HCT116 (cell line): ENCODE data around the gene CLIC4.

Experiments
- CEBPB ChIP-seq: IDR thresholded peaks from 2 replicates; pipeline ENCODE4 v1.6.1; 2012; ENCODE audit warnings: low read depth
- EZH2 ChIP-seq: fragments of 200-600 bp; sonication (generic); IDR thresholded peaks from 2 replicates; pipeline ENCODE4 v1.6.1; 2017; ENCODE audit warnings: antibody characterized with exemption, mixed run types
- POLR2A ChIP-seq: IDR thresholded peaks from 2 replicates; pipeline ENCODE4 v1.7.0; 2011; ENCODE audit warnings: borderline replicate concordance; ENCODE audit not compliant: insufficient read depth, insufficient read length; ENCODE audit errors: extremely low read depth
- POLR2AphosphoS5 ChIP-seq: IDR thresholded peaks from 2 replicates; pipeline ENCODE4 v1.6.1; 2011; ENCODE audit warnings: mild to moderate bottlenecking, low read depth, low read length, moderate library complexity
- RAD21 ChIP-seq: IDR thresholded peaks from 2 replicates; pipeline ENCODE4 v1.6.1; 2012; ENCODE audit warnings: low read depth, mild to moderate bottlenecking
- SIN3A ChIP-seq: IDR thresholded peaks from 2 replicates; pipeline ENCODE4 v1.6.1; 2012; ENCODE audit warnings: low read depth
- SRF ChIP-seq: IDR thresholded peaks from 2 replicates; pipeline ENCODE4 v1.6.1; 2012; ENCODE audit warnings: low read depth
- YY1 ChIP-seq: IDR thresholded peaks from 2 replicates; pipeline ENCODE4 v1.6.1; 2011; ENCODE audit warnings: low read length, low read depth, moderate library complexity, mild to moderate bottlenecking; ENCODE audit not compliant: insufficient replicate concordance; ENCODE audit errors: extremely low read depth
- ZFX ChIP-seq: fragments of 450-650 bp; IDR thresholded peaks from 2 replicates; pipeline ENCODE4 v1.6.1; 2017
- TF ChIP-seq, protein P1 (sequence below), 3 experiments: fragments of 200-600 bp in 1 of 3; sonication (generic) in 1 of 3; IDR thresholded peaks in 2 of 3; conservative IDR thresholded peaks in 1 of 3; 2 replicates each; pipeline ENCODE4 v1.5.1; 2012 to 2017; ENCODE audit warnings: low read depth in 2 of 3, low read length in 2 of 3, antibody characterized with exemption in 1 of 3, borderline replicate concordance in 1 of 3, control low read depth in 1 of 3, mild to moderate bottlenecking in 1 of 3, mixed read lengths in 1 of 3, mixed run types in 1 of 3, moderate library complexity in 1 of 3; ENCODE audit not compliant: insufficient read depth in 1 of 3
- TF ChIP-seq, protein P2 (sequence below): IDR thresholded peaks from 2 replicates; pipeline ENCODE4 v1.6.1; 2012
- TF ChIP-seq, protein P3 (sequence below): IDR thresholded peaks from 2 replicates; pipeline ENCODE4 v1.6.1; 2012; ENCODE audit warnings: low read depth

DNA sequence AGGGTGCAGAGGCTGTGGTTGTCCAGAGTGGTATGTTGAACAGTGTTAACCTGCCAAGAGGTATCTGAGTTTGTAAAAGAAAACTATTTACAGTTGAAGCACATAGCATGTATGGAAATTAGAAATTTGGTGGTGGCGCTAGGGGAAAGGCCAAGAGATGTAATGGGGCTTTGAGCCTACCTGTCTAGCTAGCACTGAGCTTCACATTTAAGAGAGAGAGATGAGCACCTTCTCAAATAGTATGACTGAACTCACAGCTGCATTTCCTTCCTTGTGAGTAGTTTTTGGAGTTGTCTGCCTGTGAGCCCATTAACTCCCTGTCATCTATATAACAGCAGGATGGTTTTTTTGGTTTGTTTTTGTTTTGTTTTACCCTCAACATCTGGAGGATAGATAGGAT, 4.0 kb downstream of the CLIC4 start:
- no peak for TF ChIP-seq CEBPB
- no peak for TF ChIP-seq ZFX
- no peak for TF ChIP-seq POLR2A
- TF ChIP-seq, protein P1, sequence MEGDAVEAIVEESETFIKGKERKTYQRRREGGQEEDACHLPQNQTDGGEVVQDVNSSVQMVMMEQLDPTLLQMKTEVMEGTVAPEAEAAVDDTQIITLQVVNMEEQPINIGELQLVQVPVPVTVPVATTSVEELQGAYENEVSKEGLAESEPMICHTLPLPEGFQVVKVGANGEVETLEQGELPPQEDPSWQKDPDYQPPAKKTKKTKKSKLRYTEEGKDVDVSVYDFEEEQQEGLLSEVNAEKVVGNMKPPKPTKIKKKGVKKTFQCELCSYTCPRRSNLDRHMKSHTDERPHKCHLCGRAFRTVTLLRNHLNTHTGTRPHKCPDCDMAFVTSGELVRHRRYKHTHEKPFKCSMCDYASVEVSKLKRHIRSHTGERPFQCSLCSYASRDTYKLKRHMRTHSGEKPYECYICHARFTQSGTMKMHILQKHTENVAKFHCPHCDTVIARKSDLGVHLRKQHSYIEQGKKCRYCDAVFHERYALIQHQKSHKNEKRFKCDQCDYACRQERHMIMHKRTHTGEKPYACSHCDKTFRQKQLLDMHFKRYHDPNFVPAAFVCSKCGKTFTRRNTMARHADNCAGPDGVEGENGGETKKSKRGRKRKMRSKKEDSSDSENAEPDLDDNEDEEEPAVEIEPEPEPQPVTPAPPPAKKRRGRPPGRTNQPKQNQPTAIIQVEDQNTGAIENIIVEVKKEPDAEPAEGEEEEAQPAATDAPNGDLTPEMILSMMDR (IDR thresholded peaks at IDR 0.05 in 2 of 3, conservative IDR thresholded peaks at IDR 0.05 in 1 of 3; ENCODE audit: borderline replicate concordance in 1 of 3, insufficient read depth in 1 of 3, low read depth in 2 of 3, low read length in 2 of 3), result no peak
- TF ChIP-seq, protein P2, sequence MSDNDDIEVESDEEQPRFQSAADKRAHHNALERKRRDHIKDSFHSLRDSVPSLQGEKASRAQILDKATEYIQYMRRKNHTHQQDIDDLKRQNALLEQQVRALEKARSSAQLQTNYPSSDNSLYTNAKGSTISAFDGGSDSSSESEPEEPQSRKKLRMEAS, result no peak
- TF ChIP-seq EZH2, result no peak
- no peak for TF ChIP-seq SRF
- TF ChIP-seq RAD21, result no peak
- no peak for TF ChIP-seq SIN3A
- TF ChIP-seq POLR2AphosphoS5, result no peak
- TF ChIP-seq, protein P3, sequence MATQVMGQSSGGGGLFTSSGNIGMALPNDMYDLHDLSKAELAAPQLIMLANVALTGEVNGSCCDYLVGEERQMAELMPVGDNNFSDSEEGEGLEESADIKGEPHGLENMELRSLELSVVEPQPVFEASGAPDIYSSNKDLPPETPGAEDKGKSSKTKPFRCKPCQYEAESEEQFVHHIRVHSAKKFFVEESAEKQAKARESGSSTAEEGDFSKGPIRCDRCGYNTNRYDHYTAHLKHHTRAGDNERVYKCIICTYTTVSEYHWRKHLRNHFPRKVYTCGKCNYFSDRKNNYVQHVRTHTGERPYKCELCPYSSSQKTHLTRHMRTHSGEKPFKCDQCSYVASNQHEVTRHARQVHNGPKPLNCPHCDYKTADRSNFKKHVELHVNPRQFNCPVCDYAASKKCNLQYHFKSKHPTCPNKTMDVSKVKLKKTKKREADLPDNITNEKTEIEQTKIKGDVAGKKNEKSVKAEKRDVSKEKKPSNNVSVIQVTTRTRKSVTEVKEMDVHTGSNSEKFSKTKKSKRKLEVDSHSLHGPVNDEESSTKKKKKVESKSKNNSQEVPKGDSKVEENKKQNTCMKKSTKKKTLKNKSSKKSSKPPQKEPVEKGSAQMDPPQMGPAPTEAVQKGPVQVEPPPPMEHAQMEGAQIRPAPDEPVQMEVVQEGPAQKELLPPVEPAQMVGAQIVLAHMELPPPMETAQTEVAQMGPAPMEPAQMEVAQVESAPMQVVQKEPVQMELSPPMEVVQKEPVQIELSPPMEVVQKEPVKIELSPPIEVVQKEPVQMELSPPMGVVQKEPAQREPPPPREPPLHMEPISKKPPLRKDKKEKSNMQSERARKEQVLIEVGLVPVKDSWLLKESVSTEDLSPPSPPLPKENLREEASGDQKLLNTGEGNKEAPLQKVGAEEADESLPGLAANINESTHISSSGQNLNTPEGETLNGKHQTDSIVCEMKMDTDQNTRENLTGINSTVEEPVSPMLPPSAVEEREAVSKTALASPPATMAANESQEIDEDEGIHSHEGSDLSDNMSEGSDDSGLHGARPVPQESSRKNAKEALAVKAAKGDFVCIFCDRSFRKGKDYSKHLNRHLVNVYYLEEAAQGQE, result no peak
- no peak for TF ChIP-seq YY1
